Loucy (cell line): ENCODE results near the gene MGA.

Source experiments
- CTCF ChIP-seq: fragments of 200-600 bp; sonication (generic); conservative IDR thresholded peaks from 2 replicates; pipeline ENCODE4 v1.5.1; 2014; ENCODE audit warnings: mild to moderate bottlenecking, antibody characterized with exemption, low read length
- EZH2phosphoT487 ChIP-seq: fragments of 200-600 bp; IDR thresholded peaks from 2 replicates; pipeline ENCODE4 v1.6.1; 2018; ENCODE audit warnings: antibody characterized with exemption, mild to moderate bottlenecking, moderate library complexity, borderline replicate concordance

- no peak for TF ChIP-seq CTCF
- TF ChIP-seq EZH2phosphoT487: no peak
These were observed 28.2 kb upstream of the MGA start for GRCh38 chr15:41631880-41632470.
